Breast epithelium (tissue), 4 donors: ENCODE data around the gene AMMECR1. TPM values are rescaled to one million over a fixed set of nuclear protein-coding genes. Genes with fewer than 3 reads are reported as not detected.
"Not testable (repeated sequence)": the region's sequence is repeated elsewhere in the genome, so short reads cannot be mapped to it uniquely, and the experiment has no call there.

ENCODE experiments used
- DNase-seq, 2 donors: peaks; one replicate each; pipeline ENCODE4 v3.0.0-alpha.2; 2019; ENCODE audit warnings: low spot score in 2 of 2
- H3K27ac ChIP-seq, 2 donors: fragments of 200-600 bp; sonication (generic) in 1 of 2; one replicate each; pipeline ENCODE4 v1.5.1; 2016 to 2019; ENCODE audit warnings: mild to moderate bottlenecking in 1 of 2
- H3K27me3 ChIP-seq, 2 donors: fragments of 200-600 bp; sonication (generic) in 1 of 2; one replicate each; pipeline versions ENCODE4 v1.5.1 to v1.6.0; 2017 to 2019; ENCODE audit warnings: control low read depth in 1 of 2, mild to moderate bottlenecking in 1 of 2
- H3K36me3 ChIP-seq: fragments of 200-600 bp; one replicate; pipeline ENCODE4 v1.5.1; 2019
- H3K4me1 ChIP-seq, 2 donors: fragments of 200-600 bp; sonication (generic); one replicate each; pipeline ENCODE4 v1.5.1; 2016 to 2019; ENCODE audit warnings: control low read depth in 1 of 2
- H3K4me3 ChIP-seq, 3 donors: fragments of 200-600 bp; sonication (generic); 1 replicate in 2 of 3; 2 replicates in 1 of 3; pipeline ENCODE4 v1.5.1; 2016 to 2019; ENCODE audit warnings: mild to moderate bottlenecking in 3 of 3, moderate library complexity in 2 of 3
- H3K9me3 ChIP-seq, 2 donors: fragments of 200-600 bp; sonication (generic) in 1 of 2; one replicate each; pipeline ENCODE4 v1.5.1; 2016 to 2019; ENCODE audit warnings: control low read depth in 1 of 2
- POLR2A ChIP-seq: fragments of 450-650 bp; IDR thresholded peaks from one replicate; pipeline ENCODE4 v1.6.1; 2016; ENCODE audit warnings: antibody characterized with exemption, mild to moderate bottlenecking, moderate library complexity
- POLR2AphosphoS5 ChIP-seq, 3 donors: sonication (generic); formaldehyde crosslinking; IDR thresholded peaks; one replicate each; pipeline ENCODE4 v1.6.1; 2017; ENCODE audit warnings: antibody characterized with exemption in 3 of 3
- intact Hi-C: fragments of 100-400 bp; cut with DNase I; formaldehyde crosslinking; loops from one replicate; pipeline ENCODE4 v1.15.1; 2023; ENCODE audit warnings: low total_unique reads
- total RNA-seq, 3 donors: library from RNA; depleted of rRNA; stranded (reverse); fragments of >200 nt; gene quantifications; one replicate each; pipeline ENCODE4 v1.1.0, GENCODE V29; 2016
- TF ChIP-seq, protein P1 (sequence below), 3 donors: fragments of 450-650 bp; IDR thresholded peaks; one replicate each; pipeline ENCODE4 v1.5.1; 2016 to 2017; ENCODE audit warnings: antibody characterized with exemption in 3 of 3, mild to moderate bottlenecking in 3 of 3, moderate library complexity in 3 of 3

Gene AMMECR1
- total RNA-seq, 3 donors from 2014 or later: 4.3 to 8.2 (median 6.6) TPM

GRCh38 chrX:110229497-110230111, 88.3 kb downstream of the AMMECR1 start:
- peak in 1 of 2 donors; percentile 59 for DNase-seq
- peaks cover under 1 to 17% of the 10 kb centered on the region in 2 donors for H3K9me3 ChIP-seq
- H3K36me3 ChIP-seq, intact Hi-C loops, H3K4me1 ChIP-seq: not testable (repeated sequence)
- H3K27me3 ChIP-seq: peaks cover 0 to 35% of the 10 kb centered on the region in 2 donors
- peak overlapping the region in 2 of 3 donors; percentile 19 to 48 for H3K4me3 ChIP-seq
- H3K27ac ChIP-seq: peak overlapping the region in 1 of 2 donors; percentile 34

GRCh38 chrX:110228453-110228852, 89.4 kb downstream of the AMMECR1 start:
- Histone ChIP-seq H3K4me1 (no peaks in the 10 kb centered on the region), H3K4me3 (no peak overlapping the region), H3K36me3 (no peaks in the 10 kb centered on the region), H3K27me3 (peaks cover 0 to 39% of the 10 kb centered on the region in 2 donors), H3K27ac (no peak overlapping the region), H3K9me3 (peaks cover 0 to 17% of the 10 kb centered on the region in 2 donors)
- intact Hi-C loops: no loop called here
- TF ChIP-seq POLR2A (no peak), POLR2AphosphoS5 (IDR thresholded peaks at IDR 0.05) (no peak)
- TF ChIP-seq, protein P1, sequence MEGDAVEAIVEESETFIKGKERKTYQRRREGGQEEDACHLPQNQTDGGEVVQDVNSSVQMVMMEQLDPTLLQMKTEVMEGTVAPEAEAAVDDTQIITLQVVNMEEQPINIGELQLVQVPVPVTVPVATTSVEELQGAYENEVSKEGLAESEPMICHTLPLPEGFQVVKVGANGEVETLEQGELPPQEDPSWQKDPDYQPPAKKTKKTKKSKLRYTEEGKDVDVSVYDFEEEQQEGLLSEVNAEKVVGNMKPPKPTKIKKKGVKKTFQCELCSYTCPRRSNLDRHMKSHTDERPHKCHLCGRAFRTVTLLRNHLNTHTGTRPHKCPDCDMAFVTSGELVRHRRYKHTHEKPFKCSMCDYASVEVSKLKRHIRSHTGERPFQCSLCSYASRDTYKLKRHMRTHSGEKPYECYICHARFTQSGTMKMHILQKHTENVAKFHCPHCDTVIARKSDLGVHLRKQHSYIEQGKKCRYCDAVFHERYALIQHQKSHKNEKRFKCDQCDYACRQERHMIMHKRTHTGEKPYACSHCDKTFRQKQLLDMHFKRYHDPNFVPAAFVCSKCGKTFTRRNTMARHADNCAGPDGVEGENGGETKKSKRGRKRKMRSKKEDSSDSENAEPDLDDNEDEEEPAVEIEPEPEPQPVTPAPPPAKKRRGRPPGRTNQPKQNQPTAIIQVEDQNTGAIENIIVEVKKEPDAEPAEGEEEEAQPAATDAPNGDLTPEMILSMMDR (IDR thresholded peaks at IDR 0.05): no peak
- DNase-seq: no peak

DNA sequence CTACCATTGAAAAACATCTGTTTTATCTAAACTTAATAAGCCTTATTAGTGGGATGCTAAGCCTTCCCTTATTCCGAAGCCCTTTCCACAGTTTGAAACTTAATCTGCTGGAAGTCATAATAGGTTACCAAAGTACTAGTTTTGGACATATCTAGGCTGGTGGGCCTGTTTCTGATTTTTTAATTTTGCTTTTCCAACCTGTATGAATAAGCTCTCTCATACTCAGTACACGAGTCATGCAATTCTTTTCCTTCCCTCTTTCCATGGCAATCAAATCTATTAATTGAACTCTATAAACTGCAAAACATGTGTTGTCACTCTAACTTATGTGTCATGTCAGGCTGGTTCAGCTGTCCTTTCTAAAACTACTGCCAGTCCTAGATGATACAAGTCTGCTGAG, 91.0 kb downstream of the AMMECR1 start:
- no peak for DNase-seq
- H3K27ac ChIP-seq: no peak overlapping the region
- peaks cover 0 to 43% of the 10 kb centered on the region in 2 donors for H3K27me3 ChIP-seq
- intact Hi-C loops: no loop called here
- peaks cover 0 to 14% of the 10 kb centered on the region in 2 donors for H3K9me3 ChIP-seq
- H3K4me3 ChIP-seq: no peak overlapping the region
- no peaks in the 10 kb centered on the region for H3K4me1 ChIP-seq
- TF ChIP-seq POLR2AphosphoS5 (IDR thresholded peaks at IDR 0.05) (no peak), POLR2A (no peak)
- TF ChIP-seq, protein P1 (IDR thresholded peaks at IDR 0.05): no peak
- no peaks in the 10 kb centered on the region for H3K36me3 ChIP-seq

- H3K36me3 ChIP-seq: no peaks in the 10 kb centered on the region
- intact Hi-C loops: no loop called here
- no peak overlapping the region for H3K27ac ChIP-seq
- TF ChIP-seq, protein P1 (IDR thresholded peaks at IDR 0.05): no peak
- TF ChIP-seq POLR2A (no peak), POLR2AphosphoS5 (IDR thresholded peaks at IDR 0.05) (no peak)
- H3K9me3 ChIP-seq: no peaks in the 10 kb centered on the region
- no peaks in the 10 kb centered on the region for H3K4me1 ChIP-seq
- no peak overlapping the region for H3K4me3 ChIP-seq
- H3K27me3 ChIP-seq: peaks cover 0 to 48% of the 10 kb centered on the region in 2 donors
- DNase-seq: no peak
Measured at GRCh38 chrX:110224926-110225617, 92.8 kb downstream of the AMMECR1 start.

- Histone ChIP-seq H3K9me3 (no peaks in the 10 kb centered on the region), H3K27me3 (peaks cover 0 to 41% of the 10 kb centered on the region in 2 donors), H3K4me1 (no peaks in the 10 kb centered on the region), H3K27ac (no peak overlapping the region), H3K4me3 (no peak overlapping the region), H3K36me3 (no peaks in the 10 kb centered on the region)
- DNase-seq: no peak
- intact Hi-C loops: no loop called here
- TF ChIP-seq POLR2A (no peak), POLR2AphosphoS5 (IDR thresholded peaks at IDR 0.05) (no peak)
- TF ChIP-seq, protein P1 (IDR thresholded peaks at IDR 0.05): no peak
Measured at GRCh38 chrX:110222497-110223257, 95.2 kb downstream of the AMMECR1 start.
